HG03103 (cell line): Measurements from ENCODE around the gene SMAGP.
"Not testable (repeated sequence)": the region's sequence is repeated elsewhere in the genome, so short reads cannot be mapped to it uniquely, and the experiment has no call there.

ENCODE experiments used
- ATAC-seq: cut with Tn5 transposase; IDR thresholded peaks from one replicate; pipeline ENCODE4 v1.9.1; 2021; ENCODE audit warnings: low read depth; ENCODE audit not compliant: unreplicated experiment

Gene SMAGP

GRCh38 chr12:51270067-51270950 lies at the start of gene SMAGP:
Gene SMAGP (minus strand): TSS chr12:51270415. CDS start chr12:51269278, 1,137 bp downstream.
- ATAC-seq = peak; percentile 67

GRCh38 chr12:51318846-51319599 lies 48.8 kb upstream of the SMAGP start:
- no peak for ATAC-seq

GRCh38 chr12:51318057-51318806 lies 48.0 kb upstream of the SMAGP start:
- not testable (repeated sequence) for ATAC-seq

DNA sequence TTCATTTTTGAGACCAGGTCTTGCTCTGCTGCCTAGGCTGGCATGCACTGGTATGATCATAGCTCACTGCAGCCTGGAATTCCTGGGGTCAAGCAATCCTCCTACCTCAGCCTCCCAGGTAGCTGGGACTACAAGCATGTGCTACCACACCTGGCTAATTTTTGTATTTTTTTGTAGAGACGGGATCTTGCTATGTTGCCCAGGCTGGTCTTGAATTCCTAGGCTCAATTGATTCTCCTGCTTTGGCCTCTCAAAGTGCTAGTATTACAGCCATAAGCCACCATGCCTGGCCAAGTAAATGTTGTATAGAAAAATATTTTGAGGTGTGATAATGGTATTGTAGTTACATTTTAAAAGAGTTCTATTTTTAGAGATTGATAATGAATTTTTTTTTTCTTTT lies 41.2 kb upstream of the SMAGP start:
- ATAC-seq = no peak

GRCh38 chr12:51307655-51308593 lies 37.7 kb upstream of the SMAGP start:
- no peak for ATAC-seq

DNA sequence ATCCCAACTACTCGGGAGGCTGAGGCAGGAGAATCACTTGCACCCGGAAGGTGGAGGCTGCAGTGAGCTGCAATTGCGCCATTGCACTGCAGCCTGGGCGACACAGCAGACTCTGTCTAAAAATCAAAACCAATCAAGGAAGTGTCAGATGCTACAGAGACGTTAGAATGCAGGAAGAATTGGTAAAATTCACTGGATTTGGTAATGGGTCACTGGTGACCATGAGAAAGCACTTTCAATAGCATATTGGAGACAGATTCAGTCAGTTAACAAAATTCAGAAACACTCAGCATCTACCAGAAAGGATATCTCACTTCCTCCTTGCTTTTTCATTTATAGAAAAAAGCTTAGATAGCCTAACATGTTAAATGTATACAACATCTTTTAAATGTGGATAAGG lies 36.3 kb upstream of the SMAGP start:
- no peak for ATAC-seq

- ATAC-seq = not testable (repeated sequence)
Measured at GRCh38 chr12:51300768-51301167, 30.6 kb upstream of the SMAGP start.

DNA sequence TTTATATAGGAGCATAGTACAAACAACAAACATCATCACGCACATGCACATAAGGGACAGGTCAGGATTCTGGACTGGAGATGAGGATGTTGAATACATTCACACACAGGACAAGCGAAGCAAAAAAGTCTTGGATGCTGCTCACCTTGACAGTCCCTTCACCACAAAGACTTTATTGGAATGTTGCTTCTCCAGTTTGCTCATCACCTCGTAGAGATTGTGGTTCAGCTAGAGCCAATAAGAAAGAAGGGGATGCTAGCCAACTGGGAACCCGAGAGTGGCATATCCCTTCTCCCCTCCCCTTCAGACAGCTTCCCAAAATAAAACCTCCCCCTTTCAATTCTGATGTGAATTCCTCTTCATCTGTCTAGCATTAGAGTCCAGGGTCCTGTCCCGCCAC lies 25.4 kb upstream of the SMAGP start:
- ATAC-seq = no peak

- not testable (repeated sequence) for ATAC-seq
Measured at GRCh38 chr12:51294097-51294496, 23.9 kb upstream of the SMAGP start.

DNA sequence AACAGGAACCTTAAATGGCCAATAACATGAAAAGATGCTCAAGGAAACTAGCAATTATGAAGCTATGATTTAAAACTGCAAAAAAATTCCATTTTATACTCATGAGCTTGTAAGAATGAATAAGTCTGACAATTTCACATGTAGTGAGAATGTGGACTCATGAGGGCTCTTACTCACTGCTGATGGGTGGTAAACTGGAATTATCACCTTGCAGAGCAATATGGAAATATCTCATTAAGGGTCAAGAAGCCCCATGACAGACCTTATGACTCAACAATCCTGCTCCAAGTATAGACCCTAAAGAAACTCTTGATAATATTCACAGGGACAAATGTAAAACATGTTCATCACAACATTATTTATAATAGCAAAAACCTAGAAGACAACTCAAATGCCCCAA lies 23.5 kb upstream of the SMAGP start:
- ATAC-seq = no peak

DNA sequence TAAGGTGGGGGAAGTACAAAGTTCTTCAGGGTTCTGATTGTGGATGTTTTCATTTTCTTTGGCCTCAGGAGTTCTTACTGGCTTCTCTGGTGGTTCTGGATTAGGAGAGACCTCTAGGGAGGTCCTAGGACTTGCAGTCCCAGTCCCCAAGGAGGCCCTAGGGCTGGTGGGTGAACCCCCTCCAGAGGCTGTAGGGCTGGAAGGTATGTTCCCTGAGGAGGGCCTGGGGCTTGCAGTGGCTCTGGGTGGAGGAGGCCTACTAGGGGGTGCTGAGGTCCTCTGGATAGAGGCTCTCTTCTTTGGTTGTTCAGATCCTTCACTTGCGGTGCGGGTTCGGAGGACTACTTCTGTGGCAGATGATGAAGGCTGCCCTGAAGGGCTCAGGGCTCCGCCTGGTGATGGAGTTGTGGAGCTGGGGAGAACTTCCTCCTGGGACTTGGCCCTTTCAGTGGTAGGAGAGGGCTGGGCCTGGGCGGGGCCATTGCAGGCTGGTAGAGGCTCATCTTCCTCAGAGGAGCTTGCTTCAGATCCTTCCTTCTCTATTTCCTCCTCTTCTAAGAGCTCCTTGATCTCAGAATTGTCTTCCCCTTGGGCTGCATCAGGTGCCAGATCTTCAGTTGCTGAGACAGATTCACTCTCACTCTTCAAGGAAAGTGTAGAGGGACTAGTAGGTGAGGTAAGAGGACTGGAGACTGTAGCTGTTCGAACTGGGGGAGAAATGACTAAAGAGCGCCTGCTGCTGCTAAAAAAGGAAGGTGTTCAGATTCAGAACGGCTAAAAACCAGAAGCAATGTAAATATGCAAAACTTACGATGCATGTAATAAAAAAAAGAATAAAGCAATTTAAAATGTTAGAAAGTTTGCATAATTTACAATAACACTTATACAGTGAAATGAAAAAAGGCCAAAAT lies 21.6 kb upstream of the SMAGP start:
- not testable (repeated sequence) for ATAC-seq

DNA sequence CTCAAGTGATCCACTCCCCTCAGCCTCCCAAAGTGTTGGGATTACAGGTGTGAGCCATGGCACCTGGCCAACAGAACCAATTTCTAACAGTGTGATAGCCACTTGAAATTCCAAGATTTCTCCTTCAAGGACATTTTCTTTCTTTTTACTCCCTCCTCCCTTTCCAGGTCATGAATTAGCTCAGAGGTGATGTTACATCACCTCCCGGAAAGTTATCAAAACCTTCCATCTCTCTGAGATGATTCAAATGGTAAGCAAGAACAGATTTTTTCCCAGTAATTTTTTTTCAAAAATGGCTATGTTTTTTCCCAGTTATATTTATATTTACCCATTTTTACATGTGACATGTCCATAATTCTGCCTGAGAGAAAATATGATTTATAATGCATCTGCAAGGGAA lies 15.6 kb upstream of the SMAGP start:
- no peak for ATAC-seq

DNA sequence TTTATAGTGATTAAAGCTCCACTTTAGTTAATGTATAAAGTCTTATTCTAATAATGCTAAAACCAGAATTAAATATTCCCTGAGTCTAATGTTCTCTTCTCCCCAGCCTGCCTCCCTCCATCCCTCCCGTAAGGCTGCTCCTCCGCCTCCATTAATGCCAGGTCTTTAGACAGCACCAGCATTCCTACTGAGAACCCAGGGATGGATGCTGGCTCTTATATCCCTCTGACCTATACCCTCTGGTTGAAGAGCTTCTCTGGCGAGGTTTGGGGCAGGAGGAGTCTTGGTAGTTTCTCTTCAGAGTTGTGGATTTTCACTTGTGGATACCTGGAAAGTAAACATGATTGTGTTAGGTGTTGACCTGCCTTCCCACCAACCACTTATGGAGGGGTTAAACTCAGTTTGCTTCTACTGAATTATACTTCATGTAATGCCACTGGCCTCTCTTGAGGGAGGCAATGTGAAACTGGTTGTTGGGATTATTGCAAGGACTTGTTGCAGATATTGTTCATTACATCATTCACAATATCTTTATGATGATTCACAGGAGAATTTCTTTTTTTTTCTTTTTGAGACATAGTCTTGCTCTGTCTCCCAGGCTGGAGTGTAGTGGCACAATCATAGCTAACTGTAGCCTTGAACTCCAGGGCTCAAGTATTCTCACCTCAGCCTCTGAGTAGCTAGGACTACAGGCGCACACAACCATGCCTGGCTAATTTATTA lies 11.1 kb upstream of the SMAGP start:
- no peak for ATAC-seq

DNA sequence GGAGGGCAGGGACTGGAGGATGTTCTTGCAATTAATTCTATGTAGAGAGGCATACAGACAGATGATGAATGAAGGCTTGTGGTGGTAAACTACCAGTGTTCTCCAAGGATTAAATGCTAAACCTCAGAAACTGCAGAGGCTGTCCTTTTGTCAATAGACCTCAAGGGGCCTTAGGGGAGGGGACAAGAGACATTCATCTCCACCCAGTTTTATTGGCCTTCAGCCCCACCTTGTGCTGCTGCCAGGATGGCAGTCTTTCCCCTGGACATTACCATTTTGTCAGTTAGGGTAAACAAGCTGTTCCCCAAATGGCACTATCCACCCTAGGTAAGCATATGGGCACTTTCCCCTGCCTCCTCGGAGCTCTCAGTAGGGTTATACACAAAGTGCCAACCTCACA lies 4.9 kb upstream of the SMAGP start:
- ATAC-seq = no peak

- not testable (repeated sequence) for ATAC-seq
Measured at GRCh38 chr12:51272810-51273209, 2.6 kb upstream of the SMAGP start.

- no peak for ATAC-seq
Measured at GRCh38 chr12:51270951-51271518, 820 bp upstream of the SMAGP start.

GRCh38 chr12:51269174-51270066 lies 795 bp downstream of the SMAGP start:
- peak; percentile 25 for ATAC-seq
